HEK293T (cell line): ENCODE data around the gene FAM81A.

ENCODE experiments used
- BHLHE40 ChIP-seq: fragments of 450-650 bp; IDR thresholded peaks from 2 replicates; pipeline ENCODE4 v1.6.1; 2016; ENCODE audit warnings: mild to moderate bottlenecking, moderate library complexity, borderline replicate concordance
- CTBP1 ChIP-seq: fragments of 450-650 bp; IDR thresholded peaks from 2 replicates; pipeline ENCODE4 v1.6.1; 2016; ENCODE audit warnings: borderline replicate concordance
- ELF4 ChIP-seq: fragments of 450-650 bp; IDR thresholded peaks from 2 replicates; pipeline ENCODE4 v1.6.1; 2017; ENCODE audit warnings: antibody characterized with exemption
- FOXK2 ChIP-seq: fragments of 450-650 bp; IDR thresholded peaks from 2 replicates; pipeline ENCODE4 v1.6.1; 2016; ENCODE audit warnings: mild to moderate bottlenecking
- HDGF ChIP-seq: fragments of 450-650 bp; IDR thresholded peaks from 2 replicates; pipeline ENCODE4 v1.6.1; 2017; ENCODE audit warnings: antibody characterized with exemption, borderline replicate concordance
- L3MBTL2 ChIP-seq: fragments of 450-650 bp; conservative IDR thresholded peaks from 2 replicates; pipeline ENCODE4 v1.6.1; 2016; ENCODE audit warnings: mild to moderate bottlenecking
- LEF1 ChIP-seq: fragments of 450-650 bp; IDR thresholded peaks from 2 replicates; pipeline ENCODE4 v1.6.1; 2017; ENCODE audit warnings: mild to moderate bottlenecking, borderline replicate concordance
- NFRKB ChIP-seq: fragments of 450-650 bp; IDR thresholded peaks from 2 replicates; pipeline ENCODE4 v1.6.1; 2016; ENCODE audit warnings: mild to moderate bottlenecking, moderate library complexity
- PKNOX1 ChIP-seq: fragments of 450-650 bp; IDR thresholded peaks from 2 replicates; pipeline ENCODE4 v1.6.1; 2016
- SP1 ChIP-seq: fragments of 450-650 bp; IDR thresholded peaks from 2 replicates; pipeline ENCODE4 v1.6.1; 2017
- SUZ12 ChIP-seq: fragments of 450-650 bp; IDR thresholded peaks from 2 replicates; pipeline ENCODE4 v1.6.1; 2016; ENCODE audit warnings: mild to moderate bottlenecking
- TARDBP ChIP-seq: fragments of 450-650 bp; IDR thresholded peaks from 2 replicates; pipeline ENCODE4 v1.6.1; 2016

- no peak for TF ChIP-seq SUZ12
- TF ChIP-seq HDGF = no peak
- no peak for TF ChIP-seq FOXK2
- TF ChIP-seq ELF4 = no peak
- TF ChIP-seq CTBP1 = no peak
- TF ChIP-seq NFRKB = no peak
- no peak for TF ChIP-seq L3MBTL2
- TF ChIP-seq BHLHE40 = no peak
- TF ChIP-seq LEF1 = no peak
- TF ChIP-seq SP1 = no peak
- no peak for TF ChIP-seq TARDBP
- TF ChIP-seq PKNOX1 = no peak
Measured at GRCh38 chr15:59555696-59556095, 117.7 kb downstream of the FAM81A start.
